Renal pelvis (tissue), 4 donors: ENCODE data around the gene STK39. TPM values are rescaled to one million over a fixed set of nuclear protein-coding genes. Genes with fewer than 3 reads are reported as not detected.

Experiments used
- DNase-seq: peaks from one replicate; pipeline ENCODE4 v3.0.0-alpha.2; 2013
- polyA plus RNA-seq, 3 donors: library from polyadenylated mRNA; unstranded; fragments of 120-200 nt; gene quantifications; one replicate each; pipeline ENCODE4 v1.2.1, GENCODE V29; 2013; ENCODE audit not compliant: insufficient read length in 3 of 3

STK39 gene
- polyA plus RNA-seq, 3 donors, result 28.7 to 30.0 (median 30.0) TPM

DNA sequence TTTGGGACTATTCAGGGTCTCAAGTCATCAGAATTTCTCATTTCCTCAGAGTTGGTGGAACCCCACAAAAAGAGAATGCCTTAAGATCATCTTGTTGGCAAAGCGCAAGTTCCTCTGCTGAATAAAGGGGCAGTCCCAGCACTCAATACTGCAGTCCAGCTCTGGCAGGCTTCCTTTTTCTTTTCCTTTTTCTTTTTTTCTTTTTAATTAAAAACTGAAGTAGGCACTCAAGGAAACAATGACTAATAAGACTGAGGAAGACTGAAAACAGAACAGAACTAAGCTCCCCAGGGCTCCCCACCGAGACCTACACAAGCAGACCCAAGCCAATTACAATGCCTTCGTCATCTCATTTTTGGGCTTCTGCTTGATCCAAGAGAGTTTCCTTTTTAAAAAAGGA, 82.0 kb downstream of the STK39 start:
- DNase-seq, result no peak

GRCh38 chr2:168160897-168161296, 86.5 kb downstream of the STK39 start:
- DNase-seq, result no peak

- peak; percentile 64 for DNase-seq
Measured at GRCh38 chr2:168159754-168160585, 87.4 kb downstream of the STK39 start.

GRCh38 chr2:168158586-168158985, 88.8 kb downstream of the STK39 start:
- DNase-seq, result no peak

GRCh38 chr2:168157926-168158325, 89.5 kb downstream of the STK39 start:
- DNase-seq, result no peak

DNA sequence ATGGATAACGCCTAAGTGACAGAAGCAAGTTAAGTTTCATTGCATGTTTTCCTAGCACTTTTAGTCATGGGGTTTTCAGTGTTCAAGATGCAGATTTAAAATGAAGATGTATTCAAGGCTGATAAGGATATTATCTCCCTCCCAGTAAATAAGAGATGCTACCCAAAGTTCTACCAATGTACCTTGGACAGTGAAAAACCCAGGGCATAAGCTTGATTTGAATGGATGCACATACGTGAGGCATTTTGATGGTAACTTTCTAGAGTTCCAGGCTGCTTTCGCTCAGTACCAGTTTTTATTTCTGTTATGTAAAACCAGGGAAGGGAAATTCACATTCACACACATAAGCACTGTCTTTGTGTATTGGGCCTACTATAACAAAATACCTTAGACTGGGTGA, 90.3 kb downstream of the STK39 start:
- DNase-seq, result no peak

DNA sequence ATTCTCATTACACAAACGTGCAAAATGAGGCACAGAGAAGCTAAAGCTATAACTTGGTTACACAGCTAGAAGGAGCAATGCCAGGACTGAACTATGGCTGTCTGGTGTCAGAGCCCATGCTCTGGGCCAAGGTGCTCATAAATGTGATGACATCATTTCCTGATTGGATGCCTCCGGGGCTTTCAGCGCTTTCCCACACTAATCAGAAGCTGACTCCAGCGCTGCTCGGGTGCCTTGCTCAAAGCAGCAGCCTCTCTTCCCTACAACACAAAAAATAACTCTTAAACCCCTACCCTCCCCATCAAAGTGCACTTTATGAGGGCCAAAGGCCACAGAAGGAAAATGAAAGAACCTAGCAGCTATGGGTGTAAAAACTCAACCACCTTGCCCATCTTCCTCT, 90.7 kb downstream of the STK39 start:
- no peak for DNase-seq

DNA sequence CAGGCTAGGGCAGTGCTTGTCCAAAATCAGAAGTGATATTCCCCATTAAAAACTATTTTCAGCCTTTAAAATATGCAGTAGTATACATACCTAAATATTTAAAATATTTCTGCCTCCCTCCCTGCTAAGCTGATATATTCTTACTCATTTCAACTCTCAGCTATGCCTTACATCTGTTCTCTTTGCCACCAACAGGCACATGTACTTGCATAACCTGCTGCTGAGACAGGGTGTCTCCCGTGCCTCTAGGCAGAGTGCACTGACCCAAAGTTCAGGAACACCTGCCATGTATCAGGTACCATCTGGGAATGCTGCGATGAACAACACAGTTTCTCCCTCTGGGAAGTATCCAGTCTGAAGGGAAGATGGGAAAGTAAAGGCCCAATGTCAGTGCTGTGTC, 91.7 kb downstream of the STK39 start:
- DNase-seq, result no peak

DNA sequence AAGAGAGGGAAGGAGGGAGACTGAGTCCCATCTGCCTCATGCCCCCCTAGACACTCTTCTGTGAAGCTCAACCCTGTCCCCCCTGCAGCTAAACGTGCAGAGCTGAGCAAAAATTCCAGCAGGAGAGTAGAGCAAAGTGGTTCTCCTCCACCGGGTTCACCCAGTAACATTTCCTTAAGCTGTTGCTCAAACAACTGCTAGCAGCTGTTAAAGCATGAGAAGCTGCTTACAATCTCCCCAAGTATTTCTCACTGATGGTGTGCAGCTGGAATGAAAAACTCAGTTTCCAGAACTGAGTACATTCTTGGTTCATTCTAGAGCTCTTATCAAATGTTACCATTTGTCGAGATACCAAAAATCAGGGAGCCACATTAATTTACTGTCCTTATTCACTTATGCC, 92.3 kb downstream of the STK39 start:
- peak; percentile 76 for DNase-seq

DNA sequence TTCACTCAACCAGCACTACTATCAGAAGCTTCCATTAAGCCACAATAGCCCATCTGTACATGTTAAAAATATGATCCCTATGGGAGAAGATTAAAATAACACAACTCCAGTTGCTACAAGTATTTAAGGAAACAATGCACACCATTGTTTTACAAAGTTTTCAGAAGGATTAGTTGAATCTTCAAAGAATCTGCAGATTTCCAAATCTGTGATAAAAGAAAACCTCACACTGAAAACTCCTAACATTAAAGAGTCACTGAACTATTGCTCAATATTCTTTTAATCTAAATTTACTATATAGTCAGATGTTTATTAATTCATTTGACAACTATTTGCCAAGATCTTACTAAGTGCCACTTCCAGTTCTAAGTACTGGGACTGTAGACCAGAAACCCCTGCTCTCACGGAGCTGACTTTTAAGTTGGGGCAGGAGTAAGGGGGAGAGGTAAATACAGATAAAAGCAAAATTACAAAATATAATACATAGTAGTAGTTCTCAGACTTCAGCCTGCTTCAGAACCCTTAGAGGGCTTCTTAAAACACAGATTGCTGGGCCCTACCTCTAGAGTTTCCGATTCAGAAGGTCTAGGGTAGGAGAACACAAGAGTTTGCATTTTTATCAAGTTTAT, 94.4 kb downstream of the STK39 start:
- no peak for DNase-seq

GRCh38 chr2:168149986-168150385, 97.4 kb downstream of the STK39 start:
- no peak for DNase-seq

DNA sequence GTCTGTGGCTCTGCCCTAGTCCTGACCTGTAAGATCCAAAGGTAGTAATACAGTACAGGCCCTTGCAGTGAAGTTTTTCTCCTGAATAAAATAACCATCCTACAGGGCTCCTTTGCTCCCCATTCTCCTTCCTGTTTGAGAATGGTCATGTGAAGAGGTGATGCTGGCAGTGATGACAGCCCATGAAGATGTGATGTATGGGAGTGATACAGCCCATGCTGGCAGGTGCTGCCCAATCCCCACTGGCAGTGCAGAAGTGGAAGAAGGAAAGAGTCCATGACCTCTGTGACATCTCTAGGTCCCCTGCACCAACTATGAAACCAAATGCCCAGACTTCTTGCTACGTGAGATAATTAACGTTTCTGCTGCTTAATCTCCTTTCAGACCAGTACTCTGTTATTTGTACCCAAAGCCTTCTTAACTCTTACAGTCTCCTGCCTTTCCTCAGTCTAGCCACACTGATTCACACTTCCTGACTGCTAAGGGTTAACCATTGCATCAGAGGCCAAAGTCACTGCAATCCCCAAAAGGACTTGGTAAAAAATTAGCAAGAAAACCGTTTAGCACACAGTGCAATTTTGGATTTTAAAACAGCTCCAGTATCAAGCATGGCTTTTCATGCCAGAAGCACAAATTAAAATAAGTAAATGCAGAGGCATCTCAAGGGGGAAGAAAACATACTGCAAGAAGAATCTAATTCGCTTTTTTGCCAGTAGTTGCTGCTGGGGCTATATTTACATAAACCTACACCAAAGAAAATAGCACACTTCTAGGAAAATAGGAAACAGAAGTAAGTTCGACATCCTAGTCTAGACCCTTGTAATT, 98.0 kb downstream of the STK39 start:
- DNase-seq, result no peak

GRCh38 chr2:168147830-168148794, 99.3 kb downstream of the STK39 start:
- DNase-seq, result no peak

GRCh38 chr2:168146892-168147810, 100.2 kb downstream of the STK39 start:
- no peak for DNase-seq

DNA sequence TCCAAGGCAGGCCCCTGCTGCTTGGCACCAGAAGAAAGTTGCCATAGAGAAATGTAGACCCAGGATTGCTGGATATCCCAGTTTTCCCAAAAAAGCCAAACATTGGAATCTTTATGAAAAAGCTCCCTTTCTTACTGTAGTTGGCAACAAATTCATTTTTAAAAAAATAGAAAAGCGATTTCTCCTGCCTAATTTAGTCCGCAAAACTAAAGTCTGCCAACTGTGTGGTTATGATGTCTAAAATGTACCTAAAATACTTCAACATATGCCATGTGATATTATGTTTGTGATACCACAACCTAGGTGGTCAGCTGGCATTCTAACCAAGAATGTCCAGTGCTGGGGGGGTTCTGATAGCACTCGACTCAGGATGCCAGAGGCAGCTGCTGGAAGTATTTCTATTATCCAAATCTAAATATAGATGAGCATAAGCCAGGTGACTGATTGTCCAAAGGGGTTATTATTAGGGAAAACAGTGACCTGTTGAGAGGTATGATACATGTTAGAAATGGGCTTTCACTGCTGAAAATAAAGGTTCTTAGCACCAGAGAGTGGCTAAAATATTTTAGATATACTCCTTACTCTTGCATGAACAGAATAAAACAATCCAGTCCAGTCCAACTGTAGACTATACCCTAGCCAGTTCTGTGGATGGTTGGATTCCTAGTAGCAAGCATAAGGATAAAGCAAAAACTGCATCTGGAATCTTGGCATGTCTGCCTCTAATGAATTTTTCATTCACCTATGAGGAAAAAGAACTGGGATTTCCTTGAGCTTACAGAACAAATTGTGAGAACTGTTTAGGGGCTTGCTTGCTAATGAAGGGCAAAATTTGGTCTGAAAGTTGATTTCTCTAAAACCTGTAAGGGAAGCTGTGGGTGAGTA, 101.7 kb downstream of the STK39 start:
- no peak for DNase-seq

GRCh38 chr2:168145011-168145410, 102.4 kb downstream of the STK39 start:
- no peak for DNase-seq

DNA sequence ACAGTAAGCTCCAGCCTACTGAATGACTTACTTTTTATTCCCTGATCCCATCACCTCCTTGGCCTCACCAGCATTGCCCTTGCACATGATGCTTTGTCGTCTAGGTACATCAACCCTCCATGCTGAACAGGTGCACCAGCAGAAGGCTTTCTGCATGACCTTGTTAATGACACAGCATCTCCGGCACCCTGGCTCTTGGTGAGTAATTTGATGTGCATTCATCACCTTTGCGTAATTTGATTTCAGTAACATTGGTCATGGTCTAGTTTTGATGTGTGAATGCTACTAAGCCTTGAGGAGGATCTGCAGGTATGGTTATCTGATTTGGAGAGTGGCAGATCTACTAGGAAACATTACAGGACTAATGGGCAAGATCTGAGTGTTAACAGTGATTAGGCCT, 103.6 kb downstream of the STK39 start:
- DNase-seq, result no peak

GRCh38 chr2:168140892-168141291, 106.5 kb downstream of the STK39 start:
- DNase-seq, result no peak

- no peak for DNase-seq
Measured at GRCh38 chr2:168139852-168140251, 107.5 kb downstream of the STK39 start.
